Epithelial cell of proximal tubule (primary cell): Measurements from ENCODE around the gene SLC25A39. TPM values are rescaled to one million over a fixed set of nuclear protein-coding genes. Genes with fewer than 3 reads are reported as not detected.
"Not testable (repeated sequence)": the region's sequence is repeated elsewhere in the genome, so short reads cannot be mapped to it uniquely, and the experiment has no call there.

Source experiments
- DNase-seq: peaks from one replicate; pipeline ENCODE4 v3.0.0-alpha.2; 2011; ENCODE audit warnings: low read depth
- H3K4me3 ChIP-seq: 2 replicates; pipeline ENCODE4 v1.5.1; 2011; ENCODE audit warnings: low read depth, mild to moderate bottlenecking, low read length
- CTCF ChIP-seq: conservative IDR thresholded peaks from 2 replicates; pipeline ENCODE4 v1.5.1; 2012; ENCODE audit warnings: low read depth, mild to moderate bottlenecking, low read length
- total RNA-seq: library from RNA; depleted of rRNA; stranded (reverse); fragments of >200 nt; gene quantifications from 2 replicates; pipeline ENCODE4 v1.2.3, GENCODE V29; 2015

Gene SLC25A39
- total RNA-seq, 1 donor from 2014 or later: 161 TPM

GRCh38 chr17:44338702-44339101, 14.1 kb upstream of the SLC25A39 start:
- DNase-seq: no peak
- TF ChIP-seq CTCF: no peak
- H3K4me3 ChIP-seq: no peak overlapping the region

DNA sequence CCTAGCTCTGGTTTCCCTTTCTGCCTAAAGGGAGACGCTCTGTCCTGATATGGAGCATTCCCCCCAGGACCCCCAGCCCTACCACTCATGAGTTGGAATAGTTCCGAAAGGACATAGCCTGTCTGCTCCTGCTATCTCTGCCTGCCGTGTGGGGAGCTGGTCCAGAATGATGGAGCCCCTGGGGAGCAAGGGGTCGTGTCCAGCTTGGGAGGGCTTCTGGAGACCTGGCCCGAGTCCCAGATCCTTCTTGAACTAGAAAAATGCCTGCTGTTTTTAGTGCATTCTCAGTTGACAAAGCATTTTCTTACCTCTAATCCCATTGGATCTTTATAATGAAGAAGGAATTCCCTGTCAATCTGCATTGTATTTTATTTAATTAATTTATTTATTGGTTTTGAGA, 11.3 kb upstream of the SLC25A39 start:
- no peak for TF ChIP-seq CTCF
- DNase-seq: no peak
- H3K4me3 ChIP-seq: no peak overlapping the region

DNA sequence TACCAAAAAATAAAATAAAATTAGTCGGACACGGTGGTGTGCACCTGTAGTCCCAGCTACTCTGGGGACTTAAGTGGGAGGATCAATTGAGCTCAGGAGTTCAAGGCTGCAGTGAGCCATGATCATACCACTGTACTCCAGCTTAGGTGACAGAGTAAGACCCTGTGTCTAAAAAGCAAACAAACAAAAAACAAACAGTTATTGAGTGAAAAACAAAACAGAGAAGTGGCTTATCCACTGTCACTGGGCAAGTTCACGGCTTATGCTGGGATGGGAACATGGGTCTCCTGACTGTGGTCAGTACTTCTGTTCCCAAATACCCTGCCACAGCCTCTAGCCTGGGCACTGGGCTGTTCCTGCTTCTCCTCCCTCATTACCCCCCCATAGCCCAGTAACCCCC, 10.9 kb upstream of the SLC25A39 start:
- no peak for TF ChIP-seq CTCF
- DNase-seq: no peak
- no peak overlapping the region for H3K4me3 ChIP-seq

GRCh38 chr17:44334727-44335126, 10.1 kb upstream of the SLC25A39 start:
- no peak overlapping the region for H3K4me3 ChIP-seq
- no peak for TF ChIP-seq CTCF
- no peak for DNase-seq

DNA sequence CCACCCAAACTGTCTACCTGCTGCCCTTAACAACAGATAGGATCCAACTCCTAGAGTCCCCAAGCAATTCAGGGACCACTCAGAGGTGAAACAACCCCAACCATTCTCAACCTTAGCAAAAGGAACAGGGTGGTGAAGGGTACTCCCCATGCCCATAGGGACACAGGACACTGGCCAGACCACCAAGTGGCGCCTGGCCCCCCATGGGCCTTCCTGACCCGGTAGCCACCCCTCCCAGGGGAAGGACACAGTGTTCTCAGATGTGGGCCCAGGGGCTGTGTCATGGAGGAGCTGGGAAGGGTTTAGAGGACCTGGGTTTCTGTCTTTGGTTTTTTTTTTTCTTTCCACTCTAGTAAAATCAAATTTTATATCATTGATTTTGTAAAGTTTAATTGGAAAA, 9.7 kb upstream of the SLC25A39 start:
- no peak for TF ChIP-seq CTCF
- no peak overlapping the region for H3K4me3 ChIP-seq
- no peak for DNase-seq

GRCh38 chr17:44333371-44333770, 8.7 kb upstream of the SLC25A39 start:
- H3K4me3 ChIP-seq: no peak overlapping the region
- TF ChIP-seq CTCF: no peak
- DNase-seq: no peak

GRCh38 chr17:44331249-44331760, 6.7 kb upstream of the SLC25A39 start:
- peak; percentile 87 for TF ChIP-seq CTCF
- no peak for DNase-seq
- no peak overlapping the region for H3K4me3 ChIP-seq

- H3K4me3 ChIP-seq, DNase-seq: not testable (repeated sequence)
Observed at GRCh38 chr17:44330263-44330662, 5.6 kb upstream of the SLC25A39 start.

- not testable (repeated sequence) for H3K4me3 ChIP-seq, DNase-seq
Observed at GRCh38 chr17:44329516-44329915, 4.9 kb upstream of the SLC25A39 start.
